CD4-positive, alpha-beta memory T cell (primary cell): ENCODE measurements around the gene FAM20A. TPM values are rescaled to one million over a fixed set of nuclear protein-coding genes. Genes with fewer than 3 reads are reported as not detected.
A peak's percentile ranks its signal among the peaks of the same experiment; 100 is the strongest.

ENCODE experiments used
- CTCF ChIA-PET: fragments of 350-600 bp; sonication (Branson Sonifier 250); formaldehyde crosslinking; loops from one replicate; lab custom pipeline; 2021; ENCODE audit warnings: inconsistent platforms; ENCODE audit not compliant: partially characterized antibody; lab: Charles Lee
- POLR2A ChIA-PET: fragments of 350-600 bp; sonication (Branson Sonifier 250); formaldehyde crosslinking; loops from one replicate; lab custom pipeline; 2021; ENCODE audit not compliant: partially characterized antibody; lab: Charles Lee
- DNase-seq, 5 donors: peaks; one replicate each; pipeline versions ENCODE4 v3.0.0 to v3.0.0-alpha.2; 2020 to 2022; ENCODE audit warnings: mixed read lengths in 1 of 5
- H3K27ac ChIP-seq: one replicate; pipeline ENCODE4 v1.7.0; 2013; ENCODE audit warnings: low read depth, low read length
- H3K27me3 ChIP-seq: 2 replicates; pipeline ENCODE4 v1.7.0; 2013; ENCODE audit warnings: mild to moderate bottlenecking, low read length, moderate library complexity; ENCODE audit not compliant: insufficient read depth
- H3K36me3 ChIP-seq: 2 replicates; pipeline ENCODE4 v1.7.0; 2013; ENCODE audit warnings: mild to moderate bottlenecking, low read length, moderate library complexity; ENCODE audit not compliant: insufficient read depth
- H3K4me1 ChIP-seq: 2 replicates; pipeline ENCODE4 v1.7.0; 2013; ENCODE audit warnings: mild to moderate bottlenecking, low read length, moderate library complexity; ENCODE audit not compliant: insufficient read depth
- H3K4me3 ChIP-seq, 2 donors: one replicate each; pipeline ENCODE4 v1.7.0; 2013; ENCODE audit warnings: low read length in 2 of 2, mild to moderate bottlenecking in 1 of 2
- H3K9me3 ChIP-seq, 2 donors: one replicate each; pipeline ENCODE4 v1.7.0; 2013; ENCODE audit warnings: low read length in 2 of 2, control low read depth in 1 of 2; ENCODE audit not compliant: control insufficient read depth in 1 of 2
- H3K27ac Mint-ChIP-seq, 7 donors: one replicate each; pipeline ENCODE4 v1.8.0; 2020 to 2021; ENCODE audit warnings: mixed read lengths in 7 of 7, mild to moderate bottlenecking in 6 of 7, inconsistent platforms in 3 of 7, moderate library complexity in 3 of 7
- H3K27me3 Mint-ChIP-seq, 2 donors: one replicate each; pipeline ENCODE4 v1.8.0; 2020 to 2021; ENCODE audit warnings: mixed read lengths in 2 of 2
- H3K36me3 Mint-ChIP-seq, 2 donors: one replicate each; pipeline ENCODE4 v1.8.0; 2020 to 2021; ENCODE audit warnings: mixed read lengths in 2 of 2, inconsistent platforms in 1 of 2, mild to moderate bottlenecking in 1 of 2
- H3K4me1 Mint-ChIP-seq, 4 donors: one replicate each; pipeline ENCODE4 v1.8.0; 2020 to 2021; ENCODE audit warnings: mixed read lengths in 4 of 4, mild to moderate bottlenecking in 1 of 4
- H3K4me3 Mint-ChIP-seq, 8 donors: one replicate each; pipeline ENCODE4 v1.8.0; 2020 to 2021; ENCODE audit warnings: mixed read lengths in 8 of 8, mild to moderate bottlenecking in 7 of 8, moderate library complexity in 6 of 8, inconsistent platforms in 3 of 8
- H3K9me3 Mint-ChIP-seq, 8 donors: one replicate each; pipeline ENCODE4 v1.8.0; 2020 to 2021; ENCODE audit warnings: mixed read lengths in 8 of 8, mild to moderate bottlenecking in 5 of 8, inconsistent platforms in 3 of 8, moderate library complexity in 1 of 8
- intact Hi-C: fragments of 100-400 bp; cut with micrococcal nuclease; formaldehyde crosslinking; loops from one replicate; pipeline ENCODE4 v1.15.1; 2023
- polyA plus RNA-seq, 2 donors: library from polyadenylated mRNA; unstranded; fragments of 300-500 nt; fragmentation: Illumina TruSeq; gene quantifications; one replicate each; pipeline ENCODE4 v1.2.3, GENCODE V29; 2021
- total RNA-seq, 2 experiments: library from RNA; stranded (reverse); gene quantifications; one replicate each; pipeline ENCODE4 v1.2.3, GENCODE V29; 2021

Gene FAM20A
- total RNA-seq: not detected
- under 1 TPM in 1 of 2 donors, not detected in 1; 0.08 TPM for polyA plus RNA-seq

DNA sequence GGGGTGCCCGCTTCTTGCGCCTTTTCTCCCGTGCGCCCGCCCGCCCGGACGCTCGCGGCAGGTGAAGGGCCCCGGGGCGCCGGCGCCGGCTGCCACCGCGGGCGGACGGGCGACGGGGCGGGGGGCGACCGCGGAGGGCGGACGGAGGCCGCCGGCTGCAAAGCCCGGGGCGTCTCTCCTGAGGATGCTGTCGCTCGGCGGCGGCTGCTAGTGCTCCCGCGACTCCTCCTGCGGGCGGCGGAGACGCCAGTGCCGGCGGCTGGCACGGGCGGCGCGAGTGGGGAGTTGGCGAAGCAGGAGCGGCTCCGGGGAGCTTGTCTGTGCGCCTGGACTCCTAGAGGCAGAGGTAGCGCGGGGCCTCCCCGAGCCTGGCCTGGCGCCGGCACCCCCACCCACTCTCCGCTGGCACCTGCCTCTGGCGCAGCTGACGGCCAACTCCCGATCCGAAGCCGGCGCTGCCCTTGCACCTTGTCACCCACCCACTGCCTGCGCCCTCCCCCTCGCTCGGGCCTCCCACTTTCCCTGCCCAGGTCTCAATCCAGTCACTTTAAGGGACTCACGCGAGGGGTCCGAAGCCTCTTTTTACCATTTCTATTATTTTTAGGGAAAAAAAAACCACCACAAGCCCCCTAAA lies at the start of gene FAM20A:
TSS of gene FAM20A (minus strand) at position 437 of the 634 bp plus-strand sequence. CDS start 701 bp downstream, outside the sequence.
- peaks cover 0 to 5% (median 0%) of the 10 kb centered on the region in 8 donors for H3K9me3 Mint-ChIP-seq
- no peak within 1 kb of the TSS for H3K27ac Mint-ChIP-seq
- CTCF ChIA-PET: interaction anchor here (1.8 kb wide), 1 partner anchor 13 kb away, joined by 3 read pairs; no protein-coding TSS in a partner anchor
- Histone ChIP-seq H3K27ac (no peak within 1 kb of the TSS), H3K9me3 (no peaks in the 10 kb centered on the region), H3K36me3 (no peaks in the 10 kb centered on the region), H3K27me3 (peaks cover 8% of the 10 kb centered on the region), H3K4me1 (peaks cover 11% of the 10 kb centered on the region), H3K4me3 (no peak within 1 kb of the TSS)
- H3K36me3 Mint-ChIP-seq: no peaks in the 10 kb centered on the region
- intact Hi-C loops: no loop called here
- peaks cover 60 to 65% of the 10 kb centered on the region in 2 donors for H3K27me3 Mint-ChIP-seq
- peak within 1 kb of the TSS in 7 of 8 donors; percentile 30 to 69 (median 55) for H3K4me3 Mint-ChIP-seq
- POLR2A ChIA-PET: no interaction called here
- peaks cover 4 to 18% (median 12%) of the 10 kb centered on the region in 4 donors for H3K4me1 Mint-ChIP-seq
- no peak for DNase-seq

DNA sequence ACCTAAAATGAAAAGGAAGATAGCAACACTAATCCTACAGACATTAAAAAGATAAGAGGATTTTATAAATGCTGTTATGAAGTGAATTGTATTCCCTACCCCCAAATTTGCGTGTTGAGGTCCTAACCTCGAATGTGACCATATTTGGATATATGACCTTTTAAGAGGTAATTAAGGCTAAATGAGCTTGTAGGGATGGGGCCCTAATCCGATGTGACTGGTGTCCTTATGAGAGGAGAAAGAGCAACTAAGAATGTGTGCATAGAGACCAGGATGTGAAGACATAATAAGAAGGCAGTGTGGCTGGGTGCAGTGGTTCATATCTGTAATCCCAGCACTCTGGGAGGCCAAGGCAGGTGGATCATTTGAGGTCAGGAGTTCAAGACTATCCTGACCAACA lies 48.2 kb upstream of the FAM20A start:
- peaks cover 0 to 10% (median 3%) of the 10 kb centered on the region in 8 donors for H3K9me3 Mint-ChIP-seq
- POLR2A ChIA-PET: no interaction called here
- H3K4me1 Mint-ChIP-seq: no peaks in the 10 kb centered on the region

DNA sequence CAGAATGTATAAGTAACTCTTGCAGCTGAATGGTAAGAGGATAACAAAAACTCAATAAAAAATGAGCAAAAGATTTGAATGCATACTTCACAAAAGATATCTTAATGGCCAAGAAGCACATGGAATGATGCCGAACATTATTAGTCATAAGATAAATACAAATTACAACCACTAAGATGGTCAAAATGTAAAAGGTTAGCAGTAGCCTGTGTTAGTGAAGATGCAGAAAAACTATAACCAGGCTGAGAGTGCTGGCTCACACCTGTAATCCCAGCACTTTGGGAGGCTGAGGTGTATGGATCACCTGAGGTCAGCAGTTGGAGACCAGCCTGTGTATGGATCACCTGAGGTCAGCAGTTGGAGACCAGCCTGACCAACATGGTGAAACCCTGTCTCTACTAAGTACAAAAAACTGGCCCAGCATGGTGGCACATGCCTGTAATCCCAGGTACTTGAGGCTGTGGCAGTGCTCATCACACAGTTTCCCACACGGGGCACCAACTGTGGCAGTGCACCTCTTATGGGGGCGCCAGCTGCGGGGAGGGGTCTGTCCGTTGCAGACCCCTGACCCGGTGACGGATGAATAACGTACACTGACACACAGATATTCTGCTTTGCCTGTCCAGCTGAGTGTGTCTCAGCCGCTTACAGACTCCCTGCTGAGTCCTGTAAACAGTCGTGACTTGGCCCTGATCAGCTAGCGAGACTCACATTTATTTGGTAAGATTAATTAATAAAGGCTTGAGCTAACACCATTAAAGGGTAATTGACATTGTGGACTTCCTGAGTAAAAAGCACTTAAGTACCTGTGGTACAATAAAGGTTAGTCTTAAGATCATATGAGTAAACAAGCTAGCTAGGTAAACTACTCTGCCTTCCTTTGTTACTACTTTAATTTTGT lies 45.7 kb upstream of the FAM20A start:
- H3K4me3 Mint-ChIP-seq: no peak overlapping the region
- POLR2A ChIA-PET: no interaction called here
- CTCF ChIA-PET: no interaction called here

More for the DNA sequence above, 48.2 kb upstream of the FAM20A start:
- Histone ChIP-seq H3K9me3 (no peaks in the 10 kb centered on the region), H3K27me3 (no peaks in the 10 kb centered on the region), H3K4me3 (no peak overlapping the region), H3K36me3 (no peaks in the 10 kb centered on the region), H3K27ac (no peak overlapping the region), H3K4me1 (no peaks in the 10 kb centered on the region)
- H3K27me3 Mint-ChIP-seq: peaks cover 9 to 11% of the 10 kb centered on the region in 2 donors
- H3K36me3 Mint-ChIP-seq: peaks cover 0 to 3% of the 10 kb centered on the region in 2 donors
- no peak overlapping the region for H3K27ac Mint-ChIP-seq
- CTCF ChIA-PET: no interaction called here
- DNase-seq: no peak
- intact Hi-C loops: no loop called here
- no peak overlapping the region for H3K4me3 Mint-ChIP-seq

DNA sequence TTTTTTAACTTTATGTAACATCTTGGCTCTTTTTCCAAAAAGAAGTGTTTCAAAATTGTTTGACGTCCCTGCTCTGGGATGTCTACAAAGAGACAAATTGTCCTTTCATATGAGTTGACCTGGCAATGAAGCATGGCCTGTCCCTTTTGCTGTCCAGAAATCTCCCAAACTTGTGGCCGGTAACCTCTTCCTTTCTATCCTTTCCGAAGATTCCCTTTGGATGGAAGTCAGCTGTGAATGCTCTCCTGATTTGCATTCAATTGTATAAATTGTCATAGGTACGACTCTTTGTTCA lies 40.9 kb upstream of the FAM20A start:
- Histone ChIP-seq H3K4me1 (no peaks in the 10 kb centered on the region), H3K27me3 (peaks cover 4% of the 10 kb centered on the region), H3K36me3 (no peaks in the 10 kb centered on the region), H3K27ac (no peak overlapping the region), H3K9me3 (no peaks in the 10 kb centered on the region), H3K4me3 (no peak overlapping the region)
- intact Hi-C loops: no loop called here
- Mint-ChIP-seq H3K27ac (no peak overlapping the region), H3K4me3 (no peak overlapping the region), H3K36me3 (no peaks in the 10 kb centered on the region), H3K4me1 (no peaks in the 10 kb centered on the region), H3K9me3 (peaks cover 0 to 11% (median 2%) of the 10 kb centered on the region in 8 donors), H3K27me3 (peaks cover 23 to 27% of the 10 kb centered on the region in 2 donors)
- DNase-seq: no peak
- POLR2A ChIA-PET: no interaction called here
- CTCF ChIA-PET: no interaction called here

More for the DNA sequence above, 45.7 kb upstream of the FAM20A start:
- H3K27me3 Mint-ChIP-seq: peaks cover 19 to 22% of the 10 kb centered on the region in 2 donors
- Histone ChIP-seq H3K27ac (no peak overlapping the region), H3K36me3 (no peaks in the 10 kb centered on the region), H3K27me3 (peaks cover 4% of the 10 kb centered on the region), H3K4me3 (no peak overlapping the region), H3K9me3 (no peaks in the 10 kb centered on the region), H3K4me1 (no peaks in the 10 kb centered on the region)
- H3K4me1 Mint-ChIP-seq: no peaks in the 10 kb centered on the region
- peaks cover 0 to 3% of the 10 kb centered on the region in 2 donors for H3K36me3 Mint-ChIP-seq
- intact Hi-C loops: no loop called here
- DNase-seq: no peak
- peaks cover 0 to 10% (median 3%) of the 10 kb centered on the region in 8 donors for H3K9me3 Mint-ChIP-seq
- no peak overlapping the region for H3K27ac Mint-ChIP-seq

DNA sequence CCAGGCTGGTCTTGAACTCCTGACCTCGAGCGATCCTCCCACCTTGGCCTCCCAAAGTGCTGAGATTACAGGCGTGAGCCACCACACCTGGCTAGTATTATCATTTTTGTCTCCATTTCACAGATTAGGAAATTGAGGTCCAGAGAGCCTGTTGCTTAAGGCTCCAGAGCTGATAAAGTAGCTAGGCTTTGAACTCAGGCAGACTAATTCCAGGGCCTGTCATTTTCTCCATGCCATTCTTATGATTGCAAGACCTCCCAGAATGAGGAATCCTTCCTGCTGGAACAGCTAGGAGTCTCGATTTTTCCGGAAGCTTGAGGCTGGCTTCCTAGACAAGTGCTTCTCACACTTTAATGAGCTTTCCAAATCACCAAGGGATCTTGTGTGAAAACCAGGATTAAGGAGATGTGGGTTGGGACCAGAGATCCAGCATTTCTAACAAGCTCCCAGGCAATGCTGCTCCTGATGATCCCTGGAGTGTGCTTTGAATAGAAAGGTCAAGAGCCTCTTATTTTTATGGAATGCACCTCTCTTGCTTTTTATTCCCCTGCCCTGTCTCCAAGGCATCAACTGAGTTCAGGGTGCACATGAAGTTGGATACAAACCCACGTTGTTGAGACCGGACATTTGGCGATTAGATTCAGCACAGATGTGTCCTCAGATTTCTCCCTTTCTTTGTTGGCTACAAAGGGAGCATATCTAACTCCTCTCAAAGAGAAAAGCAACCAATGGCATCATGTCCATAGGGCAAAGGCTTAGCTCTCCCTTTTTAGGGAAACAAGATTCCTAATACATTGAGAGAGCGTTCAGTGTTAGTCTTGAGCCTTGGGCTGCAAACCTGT lies 40.3 kb upstream of the FAM20A start:
- H3K27me3 ChIP-seq: peaks cover 4% of the 10 kb centered on the region
- H3K9me3 Mint-ChIP-seq: peaks cover 0 to 11% (median 2%) of the 10 kb centered on the region in 8 donors
- H3K27ac ChIP-seq: no peak overlapping the region
- peaks cover 24 to 29% of the 10 kb centered on the region in 2 donors for H3K27me3 Mint-ChIP-seq
- H3K36me3 Mint-ChIP-seq: no peaks in the 10 kb centered on the region
- no peak overlapping the region for H3K4me3 Mint-ChIP-seq
- no peak overlapping the region for H3K4me3 ChIP-seq
- ChIA-PET CTCF (no interaction called here), POLR2A (no interaction called here)
- no peaks in the 10 kb centered on the region for H3K36me3 ChIP-seq
- no peak overlapping the region for H3K27ac Mint-ChIP-seq
- intact Hi-C loops: no loop called here
- H3K4me1 ChIP-seq: no peaks in the 10 kb centered on the region
- no peaks in the 10 kb centered on the region for H3K4me1 Mint-ChIP-seq
- no peak for DNase-seq
- H3K9me3 ChIP-seq: no peaks in the 10 kb centered on the region

DNA sequence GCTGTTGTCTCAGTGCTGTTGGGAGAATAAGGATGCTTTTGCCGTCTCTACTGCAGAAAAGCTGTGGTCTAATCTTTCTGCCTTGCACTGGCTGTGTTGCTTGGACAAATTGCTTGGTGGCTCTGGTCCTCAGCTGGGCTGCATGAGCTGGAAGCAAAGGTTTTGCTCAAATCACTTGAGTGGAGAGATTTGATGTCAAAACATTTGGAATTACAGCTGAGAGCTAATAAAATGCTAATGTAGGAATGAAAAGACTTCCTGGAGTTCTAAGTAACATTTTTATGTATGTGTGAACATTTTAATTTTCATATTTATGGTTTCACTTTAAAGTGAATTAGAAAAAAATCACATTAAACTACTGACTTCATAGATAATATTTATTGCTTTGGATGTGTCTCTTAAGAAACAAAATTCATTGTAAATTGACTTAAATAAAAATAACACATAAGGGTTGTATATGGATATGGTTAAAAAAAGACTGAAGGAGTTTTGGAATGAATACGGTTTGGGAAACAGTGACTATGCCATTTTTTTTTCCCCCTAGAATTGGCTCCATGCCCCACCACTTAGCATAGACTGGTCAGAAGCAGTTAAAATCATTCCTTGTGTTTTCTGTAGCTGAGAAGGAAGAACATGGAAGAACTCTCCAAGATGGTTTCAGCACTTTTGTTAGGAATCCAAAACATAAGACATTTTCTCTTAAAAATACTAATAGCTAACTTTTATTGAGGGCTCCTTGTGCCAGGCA lies 39.2 kb upstream of the FAM20A start:
- Mint-ChIP-seq H3K27me3 (peaks cover 23 to 28% of the 10 kb centered on the region in 2 donors), H3K36me3 (no peaks in the 10 kb centered on the region), H3K9me3 (peaks cover 0 to 11% (median 3%) of the 10 kb centered on the region in 8 donors), H3K27ac (no peak overlapping the region), H3K4me3 (no peak overlapping the region), H3K4me1 (no peaks in the 10 kb centered on the region)
- Histone ChIP-seq H3K4me3 (no peak overlapping the region), H3K4me1 (no peaks in the 10 kb centered on the region), H3K27ac (no peak overlapping the region), H3K36me3 (no peaks in the 10 kb centered on the region), H3K9me3 (no peaks in the 10 kb centered on the region), H3K27me3 (peaks cover 4% of the 10 kb centered on the region)
- POLR2A ChIA-PET: no interaction called here
- CTCF ChIA-PET: no interaction called here
- intact Hi-C loops: no loop called here
- DNase-seq: no peak
